ENCODE data around the gene PCNX2.
"Not testable (repeated sequence)": the region's sequence is repeated elsewhere in the genome, so short reads cannot be mapped to it uniquely, and the experiment has no call there.

The PCNX2 gene

GRCh38 chr1:233109096-233109495 is 186.4 kb downstream of the PCNX2 start:
- WGBS (ENCODE audit: insufficient coverage, insufficient read length) = no CpG with 5 or more reads among the region's 6 CpGs
- H3K27ac ChIP-seq (ENCODE audit: low read length) = no peak overlapping the region
- peaks cover 11% of the 10 kb centered on the region for H3K4me1 ChIP-seq (ENCODE audit: control insufficient read depth, insufficient read depth, low read length)
- peaks cover 2% of the 10 kb centered on the region; the same call in 1 of the 2 replicates for H3K36me3 ChIP-seq (ENCODE audit: control insufficient read depth, insufficient read depth, low read length)
- no peak for DNase-seq (ENCODE audit: low read depth, low spot score)
- H3K27me3 ChIP-seq (ENCODE audit: control insufficient read depth, insufficient read depth, low read length) = no peaks in the 10 kb centered on the region
- no peaks in the 10 kb centered on the region for H3K9me3 ChIP-seq (ENCODE audit: control insufficient read depth, insufficient read depth, low read length)
- no peak overlapping the region for H3K4me3 ChIP-seq (ENCODE audit: low read length)

DNA sequence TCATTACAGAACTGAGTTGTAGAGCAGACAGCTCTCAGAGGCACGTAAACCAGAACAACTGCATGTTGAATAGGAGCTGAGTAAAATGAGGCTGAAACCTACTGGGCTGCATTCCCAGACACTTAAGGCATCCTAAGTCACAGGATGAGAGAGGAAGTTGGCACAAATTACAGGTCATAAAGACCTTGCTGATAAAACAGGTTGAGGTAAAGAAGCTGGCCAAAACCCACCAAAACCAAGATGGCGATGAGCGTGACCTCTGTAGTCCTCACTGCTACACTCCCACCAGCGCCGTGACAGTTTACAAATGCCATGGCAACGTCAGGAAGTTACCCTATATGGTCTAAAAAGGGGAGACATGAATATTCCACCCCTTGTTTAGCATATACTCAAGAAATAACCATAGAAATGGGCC is 187.8 kb downstream of the PCNX2 start:
- WGBS (ENCODE audit: insufficient coverage, insufficient read length) = no CpG with 5 or more reads among the region's 6 CpGs
- not testable (repeated sequence) for H3K4me3 ChIP-seq (ENCODE audit: low read length); H3K4me1 ChIP-seq (ENCODE audit: control insufficient read depth, insufficient read depth, low read length)

GRCh38 chr1:233107130-233107660 is 188.3 kb downstream of the PCNX2 start:
- Histone ChIP-seq H3K36me3 (ENCODE audit: control insufficient read depth, insufficient read depth, low read length) (peaks cover 2% of the 10 kb centered on the region; the same call in 1 of the 2 replicates), H3K4me1 (ENCODE audit: control insufficient read depth, insufficient read depth, low read length) (peaks cover 5% of the 10 kb centered on the region; the same call in 1 of the 2 replicates), H3K9me3 (ENCODE audit: control insufficient read depth, insufficient read depth, low read length) (no peaks in the 10 kb centered on the region), H3K4me3 (ENCODE audit: low read length) (no peak overlapping the region), H3K27ac (ENCODE audit: low read length) (no peak overlapping the region), H3K27me3 (ENCODE audit: control insufficient read depth, insufficient read depth, low read length) (no peaks in the 10 kb centered on the region)
- no CpG with 5 or more reads among the region's 1 CpG for WGBS (ENCODE audit: insufficient coverage, insufficient read length)
- no peak for DNase-seq (ENCODE audit: low read depth, low spot score)

More for the DNA sequence above, 187.8 kb downstream of the PCNX2 start:
- H3K27me3 ChIP-seq (ENCODE audit: control insufficient read depth, insufficient read depth, low read length); H3K9me3 ChIP-seq (ENCODE audit: control insufficient read depth, insufficient read depth, low read length); DNase-seq (ENCODE audit: low read depth, low spot score); H3K27ac ChIP-seq (ENCODE audit: low read length); H3K36me3 ChIP-seq (ENCODE audit: control insufficient read depth, insufficient read depth, low read length): not testable (repeated sequence)

GRCh38 chr1:233105225-233105624 is 190.3 kb downstream of the PCNX2 start:
- H3K27ac ChIP-seq (ENCODE audit: low read length) = no peak overlapping the region
- peaks cover 2% of the 10 kb centered on the region; the same call in 1 of the 2 replicates for H3K36me3 ChIP-seq (ENCODE audit: control insufficient read depth, insufficient read depth, low read length)
- no peak overlapping the region for H3K4me3 ChIP-seq (ENCODE audit: low read length)
- H3K4me1 ChIP-seq (ENCODE audit: control insufficient read depth, insufficient read depth, low read length) = peaks cover 5% of the 10 kb centered on the region; the same call in 1 of the 2 replicates
- WGBS (ENCODE audit: insufficient coverage, insufficient read length) = no CpG with 5 or more reads among the region's 1 CpG
- H3K9me3 ChIP-seq (ENCODE audit: control insufficient read depth, insufficient read depth, low read length) = no peaks in the 10 kb centered on the region
- H3K27me3 ChIP-seq (ENCODE audit: control insufficient read depth, insufficient read depth, low read length) = no peaks in the 10 kb centered on the region
- no peak for DNase-seq (ENCODE audit: low read depth, low spot score)

GRCh38 chr1:233102341-233102740 is 193.2 kb downstream of the PCNX2 start:
- no peak for DNase-seq (ENCODE audit: low read depth, low spot score)
- no peaks in the 10 kb centered on the region for H3K9me3 ChIP-seq (ENCODE audit: control insufficient read depth, insufficient read depth, low read length)
- H3K4me1 ChIP-seq (ENCODE audit: control insufficient read depth, insufficient read depth, low read length) = no peaks in the 10 kb centered on the region
- 0 out of 2 replicates have a peak, but pooled peaks cover 2% of the 10 kb centered on the region for H3K36me3 ChIP-seq (ENCODE audit: control insufficient read depth, insufficient read depth, low read length)
- no peaks in the 10 kb centered on the region for H3K27me3 ChIP-seq (ENCODE audit: control insufficient read depth, insufficient read depth, low read length)
- WGBS (ENCODE audit: insufficient coverage, insufficient read length) = no CpG with 5 or more reads among the region's 2 CpGs
- no peak overlapping the region for H3K4me3 ChIP-seq (ENCODE audit: low read length)
- no peak overlapping the region for H3K27ac ChIP-seq (ENCODE audit: low read length)

- no peak overlapping the region for H3K27ac ChIP-seq (ENCODE audit: low read length)
- no peak for DNase-seq (ENCODE audit: low read depth, low spot score)
- H3K4me1 ChIP-seq (ENCODE audit: control insufficient read depth, insufficient read depth, low read length) = no peaks in the 10 kb centered on the region
- no CpG with 5 or more reads among the region's 1 CpG for WGBS (ENCODE audit: insufficient coverage, insufficient read length)
- H3K27me3 ChIP-seq (ENCODE audit: control insufficient read depth, insufficient read depth, low read length) = no peaks in the 10 kb centered on the region
- H3K9me3 ChIP-seq (ENCODE audit: control insufficient read depth, insufficient read depth, low read length) = no peaks in the 10 kb centered on the region
- H3K36me3 ChIP-seq (ENCODE audit: control insufficient read depth, insufficient read depth, low read length) = no peaks in the 10 kb centered on the region
- no peak overlapping the region for H3K4me3 ChIP-seq (ENCODE audit: low read length)
Observed at GRCh38 chr1:233097959-233098580, 197.5 kb downstream of the PCNX2 start.

DNA sequence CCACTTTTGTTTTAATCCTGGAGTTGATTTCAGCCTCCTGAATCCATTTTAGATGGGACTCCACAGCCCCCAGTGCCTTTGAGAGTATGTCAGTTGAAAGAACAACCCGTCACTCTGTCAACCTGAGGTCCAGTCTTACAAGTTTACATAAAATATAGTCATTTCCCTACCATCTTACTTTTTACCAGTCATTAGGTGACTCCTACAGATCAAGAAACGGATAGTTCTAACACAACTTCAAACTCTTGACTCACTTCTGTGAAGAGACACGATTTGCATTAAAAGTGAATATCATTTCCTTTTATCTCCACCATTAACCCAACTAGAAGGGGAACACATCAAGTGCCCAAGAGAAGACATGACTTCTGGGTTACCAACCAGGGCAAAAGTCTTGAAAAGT is 198.0 kb downstream of the PCNX2 start:
- no peak overlapping the region for H3K4me3 ChIP-seq (ENCODE audit: low read length)
- no peak overlapping the region for H3K27ac ChIP-seq (ENCODE audit: low read length)
- WGBS (ENCODE audit: insufficient coverage, insufficient read length) = no CpG with 5 or more reads among the region's 3 CpGs
- no peaks in the 10 kb centered on the region for H3K36me3 ChIP-seq (ENCODE audit: control insufficient read depth, insufficient read depth, low read length)
- no peaks in the 10 kb centered on the region for H3K4me1 ChIP-seq (ENCODE audit: control insufficient read depth, insufficient read depth, low read length)
- H3K27me3 ChIP-seq (ENCODE audit: control insufficient read depth, insufficient read depth, low read length) = no peaks in the 10 kb centered on the region
- no peaks in the 10 kb centered on the region for H3K9me3 ChIP-seq (ENCODE audit: control insufficient read depth, insufficient read depth, low read length)
- no peak for DNase-seq (ENCODE audit: low read depth, low spot score)

DNA sequence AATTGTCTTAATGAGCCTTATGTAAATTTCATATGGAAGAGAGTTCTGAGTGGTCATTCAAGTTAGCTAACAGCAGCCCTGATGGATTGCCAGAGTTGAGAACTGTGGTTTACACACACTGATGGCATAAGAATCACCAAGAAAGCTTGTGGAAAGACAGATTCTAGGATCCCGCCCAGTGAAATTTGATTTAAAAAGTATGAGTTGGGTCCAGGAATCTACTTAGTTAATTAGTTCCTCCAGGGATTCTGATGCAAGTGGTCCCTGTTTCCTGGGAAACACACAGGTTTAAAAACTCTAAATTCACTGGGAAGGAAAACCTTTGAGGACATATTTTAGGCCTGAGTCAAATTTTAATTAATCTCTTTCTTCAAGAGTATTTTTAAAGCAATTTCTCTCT is 200.8 kb downstream of the PCNX2 start:
- whole genome bisulfite sequencing (ENCODE audit: insufficient coverage, insufficient read length) = no CpG with 5 or more reads among the region's 1 CpG
- Histone ChIP-seq H3K9me3 (ENCODE audit: control insufficient read depth, insufficient read depth, low read length) (no peaks in the 10 kb centered on the region), H3K4me1 (ENCODE audit: control insufficient read depth, insufficient read depth, low read length) (no peaks in the 10 kb centered on the region), H3K27ac (ENCODE audit: low read length) (no peak overlapping the region), H3K4me3 (ENCODE audit: low read length) (no peak overlapping the region), H3K36me3 (ENCODE audit: control insufficient read depth, insufficient read depth, low read length) (peaks cover 3% of the 10 kb centered on the region; the same call in 1 of the 2 replicates), H3K27me3 (ENCODE audit: control insufficient read depth, insufficient read depth, low read length) (no peaks in the 10 kb centered on the region)
- no peak for DNase-seq (ENCODE audit: low read depth, low spot score)

GRCh38 chr1:233094269-233094668 is 201.3 kb downstream of the PCNX2 start:
- Histone ChIP-seq H3K4me1 (ENCODE audit: control insufficient read depth, insufficient read depth, low read length) (no peaks in the 10 kb centered on the region), H3K27me3 (ENCODE audit: control insufficient read depth, insufficient read depth, low read length) (no peaks in the 10 kb centered on the region), H3K4me3 (ENCODE audit: low read length) (no peak overlapping the region), H3K27ac (ENCODE audit: low read length) (no peak overlapping the region), H3K9me3 (ENCODE audit: control insufficient read depth, insufficient read depth, low read length) (no peaks in the 10 kb centered on the region), H3K36me3 (ENCODE audit: control insufficient read depth, insufficient read depth, low read length) (peaks cover 3% of the 10 kb centered on the region; the same call in 1 of the 2 replicates)
- DNase-seq (ENCODE audit: low read depth, low spot score) = no peak
- WGBS (ENCODE audit: insufficient coverage, insufficient read length) = no CpG with 5 or more reads among the region's 2 CpGs

- H3K4me1 ChIP-seq (ENCODE audit: control insufficient read depth, insufficient read depth, low read length) = no peaks in the 10 kb centered on the region
- H3K9me3 ChIP-seq (ENCODE audit: control insufficient read depth, insufficient read depth, low read length) = no peaks in the 10 kb centered on the region
- H3K27me3 ChIP-seq (ENCODE audit: control insufficient read depth, insufficient read depth, low read length) = no peaks in the 10 kb centered on the region
- H3K36me3 ChIP-seq (ENCODE audit: control insufficient read depth, insufficient read depth, low read length) = peaks cover 3% of the 10 kb centered on the region; the same call in 1 of the 2 replicates
- DNase-seq (ENCODE audit: low read depth, low spot score) = no peak
- no peak overlapping the region for H3K27ac ChIP-seq (ENCODE audit: low read length)
- whole genome bisulfite sequencing (ENCODE audit: insufficient coverage, insufficient read length) = no CpG with 5 or more reads among the region's 7 CpGs
- no peak overlapping the region for H3K4me3 ChIP-seq (ENCODE audit: low read length)
Observed at GRCh38 chr1:233090746-233091494, 204.6 kb downstream of the PCNX2 start.
